Measurements from ENCODE around the gene CTIF.

- no peak for TF ChIP-seq EZH2 (IDR thresholded peaks at IDR 0.05; ENCODE audit: borderline replicate concordance)
- no peak for TF ChIP-seq CTCF (IDR thresholded peaks at IDR 0.05; ENCODE audit: poor library complexity)
- TF ChIP-seq EZH2phosphoT487 (IDR thresholded peaks at IDR 0.05; ENCODE audit: low read depth, severe bottlenecking, unreplicated experiment) = no peak
Observed at GRCh38 chr18:48703418-48703817, 164.6 kb downstream of the CTIF start.

Data from hepatocyte (in vitro differentiated cells).